Endometrial microvascular endothelial cells (primary cell): Measurements from ENCODE around the gene PGPEP1. TPM values are rescaled to one million over a fixed set of nuclear protein-coding genes. Genes with fewer than 3 reads are reported as not detected.
"Not testable (repeated sequence)": the region's sequence is repeated elsewhere in the genome, so short reads cannot be mapped to it uniquely, and the experiment has no call there.

Experiments
- in situ Hi-C: cut with HindIII; loops from 2 replicates; pipeline ENCODE4 v1.10.0; 2017; ENCODE audit warnings: low sequenced_read_pairs, low pct_unique_long_range_greater_than_20kb; ENCODE audit errors: inconsistent ontology term
- total RNA-seq: library from RNA; depleted of rRNA; stranded (reverse); fragments of >200 nt; gene quantifications from one replicate; pipeline ENCODE4 v1.2.3, GENCODE V29; 2015; ENCODE audit errors: inconsistent ontology term

The PGPEP1 gene
- total RNA-seq, 1 donor from 2014 or later: 5.8 TPM

DNA sequence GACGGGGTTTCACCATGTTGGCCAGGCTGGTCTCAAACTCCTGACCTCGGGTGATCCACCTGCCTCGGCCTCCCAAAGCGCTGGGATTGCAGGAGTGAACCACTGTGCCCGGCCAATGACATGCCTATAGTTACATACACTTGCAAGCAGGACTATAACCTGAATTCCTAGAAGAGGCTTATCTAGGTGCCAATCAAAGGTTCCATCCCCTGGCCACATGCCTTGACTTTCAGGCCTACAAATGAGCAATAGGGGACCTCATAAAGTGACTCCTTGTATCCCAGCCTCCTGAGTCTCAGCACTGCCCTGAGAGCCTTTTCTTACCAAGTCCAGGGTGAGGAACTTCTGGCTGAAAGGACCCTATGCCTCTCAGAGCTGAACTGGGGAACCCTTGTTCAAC lies 13.6 kb upstream of the PGPEP1 start:
- in situ Hi-C loops: no loop called here

GRCh38 chr19:18328340-18329034 lies 11.9 kb upstream of the PGPEP1 start:
- in situ Hi-C loops: no loop called here

DNA sequence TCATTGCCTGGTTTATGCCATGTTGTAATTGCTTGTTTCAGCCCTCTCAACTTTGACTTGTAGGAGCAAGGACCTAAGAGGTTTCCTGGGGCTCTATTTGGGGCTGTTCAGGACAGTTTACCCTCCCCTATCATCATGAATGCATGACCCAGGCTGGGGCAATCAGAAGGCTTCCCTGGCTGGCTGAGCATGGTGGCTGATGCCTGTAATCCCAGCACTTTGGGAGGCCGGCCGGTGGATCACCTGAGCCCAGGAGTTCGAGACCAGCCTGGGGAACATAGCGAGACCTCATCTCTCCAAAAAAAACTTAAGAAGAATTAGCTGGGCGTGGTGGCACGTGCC lies 11.4 kb upstream of the PGPEP1 start:
- in situ Hi-C loops: no loop called here

GRCh38 chr19:18330868-18331267 lies 9.5 kb upstream of the PGPEP1 start:
- in situ Hi-C loops: no loop called here

GRCh38 chr19:18332917-18333530 lies 7.4 kb upstream of the PGPEP1 start:
- in situ Hi-C loops: no loop called here

- in situ Hi-C loops: no loop called here
These were observed 6.7 kb upstream of the PGPEP1 start for GRCh38 chr19:18333680-18334079.

DNA sequence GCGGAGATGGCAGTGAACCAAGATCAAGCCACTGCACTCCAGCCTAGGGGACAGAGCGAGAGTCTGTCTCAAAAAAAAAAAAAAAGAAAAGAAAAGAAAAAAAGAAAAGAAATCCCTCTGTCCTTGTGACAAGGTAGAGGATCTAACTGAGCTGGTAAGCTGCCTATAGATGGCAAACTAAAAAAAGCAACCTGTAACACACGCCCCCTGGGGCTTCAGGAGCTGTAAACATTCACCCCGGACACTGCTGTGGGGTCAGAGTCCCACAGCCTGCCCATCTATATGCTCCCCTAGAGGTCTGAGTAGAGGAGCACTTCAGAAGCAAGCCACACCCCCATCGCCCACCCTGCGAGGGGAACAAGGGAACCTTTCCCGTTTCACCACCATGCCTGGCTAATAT lies 4.3 kb upstream of the PGPEP1 start:
- in situ Hi-C loops: no loop called here

DNA sequence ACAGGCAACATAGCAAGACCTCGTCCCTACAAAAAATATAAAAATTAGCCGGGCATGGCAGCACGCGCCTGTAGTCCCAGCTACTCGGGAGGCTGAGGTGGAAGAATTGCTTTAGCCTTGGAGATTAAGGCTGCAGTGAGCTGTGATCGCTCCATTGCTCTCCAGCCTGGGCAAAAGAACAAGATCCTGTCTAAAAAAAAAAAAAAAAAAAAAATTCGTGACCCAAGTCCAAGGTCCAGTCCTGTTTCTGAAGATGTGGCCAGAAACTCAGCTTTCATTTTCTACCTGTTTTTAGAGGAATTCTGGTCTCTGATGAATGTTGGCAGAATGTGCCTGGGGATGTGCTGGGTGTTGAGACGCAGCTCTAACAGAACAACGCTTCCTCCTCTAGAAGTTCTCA lies 1.9 kb upstream of the PGPEP1 start:
- in situ Hi-C loops: no loop called here

DNA sequence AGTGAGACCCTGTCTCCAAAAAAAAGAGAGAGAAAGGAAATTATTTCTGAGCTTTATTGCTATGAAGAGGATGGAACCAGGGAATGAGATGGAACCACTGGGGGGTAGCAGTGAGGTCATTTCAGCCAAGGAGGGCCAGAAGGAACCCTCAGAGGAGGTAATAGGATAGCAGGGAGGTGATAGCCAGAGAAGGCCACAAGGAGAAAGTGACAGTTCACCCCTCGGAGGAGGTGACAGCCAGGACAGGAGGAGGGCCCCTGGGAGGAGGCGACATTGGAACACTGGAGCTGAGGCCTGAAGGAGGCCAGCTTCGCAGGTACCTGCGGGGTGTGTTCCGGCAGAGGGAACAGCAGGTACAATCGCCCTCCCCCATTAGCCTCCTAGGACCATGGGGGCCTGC lies 675 bp upstream of the PGPEP1 start:
- in situ Hi-C loops: no loop called here

GRCh38 chr19:18340990-18341868 lies 831 bp downstream of the PGPEP1 start:
- in situ Hi-C loops: no loop called here

DNA sequence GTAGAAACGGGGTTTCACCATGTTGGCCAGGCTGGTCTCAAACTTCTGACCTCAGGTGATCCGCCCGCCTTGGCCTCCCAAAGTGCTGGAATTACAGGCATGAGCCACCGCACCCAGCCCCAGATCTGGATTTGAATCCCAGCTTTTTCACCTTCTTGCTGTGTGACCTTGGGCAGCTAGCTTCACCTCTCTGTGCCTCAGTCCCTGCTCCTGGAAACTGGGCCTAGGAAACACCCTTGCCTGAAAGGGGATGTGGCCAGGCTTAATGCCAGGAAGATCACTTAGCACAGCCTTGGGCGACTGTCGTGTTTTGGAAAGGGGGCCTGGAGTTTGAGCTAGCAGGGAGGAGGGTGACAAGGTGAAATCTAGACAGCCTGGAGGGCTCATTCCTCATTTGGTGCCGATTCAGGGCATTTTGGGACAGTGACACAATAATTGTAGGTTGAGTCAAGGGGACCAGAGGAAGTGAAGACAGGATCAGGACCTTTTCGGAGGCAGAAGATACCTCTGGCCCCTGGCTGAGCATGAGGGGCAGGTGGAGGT lies 1.8 kb downstream of the PGPEP1 start:
- in situ Hi-C loops: no loop called here

- in situ Hi-C loops: no loop called here
These were observed 4.2 kb downstream of the PGPEP1 start for GRCh38 chr19:18344582-18344950.

GRCh38 chr19:18345296-18345695 lies 4.9 kb downstream of the PGPEP1 start:
- in situ Hi-C loops: no loop called here

DNA sequence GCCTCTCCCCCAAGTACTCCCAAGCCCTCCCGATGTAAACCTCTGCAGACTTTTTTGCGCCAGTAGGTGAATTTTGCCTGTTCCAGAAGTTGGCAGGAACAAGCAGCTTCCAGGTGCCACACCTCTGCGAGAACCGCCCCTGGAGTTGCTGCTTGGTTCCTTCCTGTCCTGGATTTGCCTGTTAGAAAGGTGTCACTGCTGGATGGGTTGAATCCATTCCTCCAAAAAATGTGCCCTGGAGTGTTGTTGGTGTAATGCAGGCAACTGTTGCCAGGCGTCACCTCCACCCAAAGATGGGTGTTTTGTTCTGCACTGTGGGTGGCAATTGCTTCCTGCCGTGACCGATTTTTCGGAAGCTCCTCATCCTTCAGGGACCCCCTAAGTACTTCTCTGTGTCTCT lies 5.7 kb downstream of the PGPEP1 start:
- in situ Hi-C loops: no loop called here

- in situ Hi-C loops: no loop called here
These were observed 7.8 kb downstream of the PGPEP1 start for GRCh38 chr19:18348171-18348570.

DNA sequence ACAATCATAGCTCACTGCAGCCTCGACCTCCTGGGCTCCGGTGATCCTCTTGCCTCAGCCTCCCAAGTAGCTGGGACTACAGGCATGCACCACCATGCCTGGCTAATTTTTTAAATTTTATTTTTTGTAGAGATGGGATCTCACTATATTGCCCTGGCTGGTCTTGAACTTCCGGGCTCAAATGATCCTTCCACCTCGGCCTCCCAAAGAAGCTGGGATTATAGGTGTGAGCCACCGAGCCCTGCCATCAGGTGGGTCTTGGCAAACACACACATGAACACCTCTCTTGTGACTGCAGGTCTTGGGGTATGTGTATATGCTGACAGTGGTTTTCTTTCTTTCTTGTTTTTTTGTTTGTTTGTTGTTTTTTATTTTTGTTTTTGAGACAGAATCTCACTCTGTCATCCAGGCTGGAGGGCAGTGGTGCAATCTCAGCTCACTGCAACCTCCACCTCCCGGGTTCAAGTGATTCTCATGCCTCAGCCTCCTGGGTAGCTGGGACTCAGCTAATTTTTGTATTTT lies 8.5 kb downstream of the PGPEP1 start:
- in situ Hi-C loops: not testable (repeated sequence)

GRCh38 chr19:18349524-18350128 lies 9.2 kb downstream of the PGPEP1 start:
- in situ Hi-C loops: no loop called here

GRCh38 chr19:18350490-18350889 lies 10.1 kb downstream of the PGPEP1 start:
- in situ Hi-C loops: no loop called here

DNA sequence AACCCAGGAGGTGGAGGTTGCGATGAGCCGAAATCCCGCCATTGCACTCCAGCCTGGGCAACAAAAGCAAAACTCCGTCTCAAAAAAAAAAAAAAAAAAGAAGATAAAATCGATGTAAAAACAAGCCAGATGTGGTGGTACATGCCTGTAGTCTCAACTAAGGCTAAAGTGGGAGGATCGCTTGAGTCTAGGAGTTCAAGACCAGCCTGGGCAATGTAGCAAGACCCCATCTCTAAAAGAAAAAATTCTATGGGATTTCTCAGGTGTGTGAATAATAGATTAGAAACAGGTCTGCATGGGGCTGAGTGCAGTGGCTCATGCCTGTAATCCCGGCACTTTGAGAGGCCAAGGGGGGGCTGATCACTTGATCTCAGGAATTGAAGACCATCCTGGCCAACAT lies 11.1 kb downstream of the PGPEP1 start:
- in situ Hi-C loops: no loop called here
